Testis (tissue), 5 donors: Measurements from ENCODE around the gene DCLRE1B. TPM values are rescaled to one million over a fixed set of nuclear protein-coding genes. Genes with fewer than 3 reads are reported as not detected.

Experiments
- DNase-seq: peaks from one replicate; pipeline ENCODE4 v3.0.0-alpha.2; 2019
- H3K27ac ChIP-seq, 2 donors: fragments of 200-600 bp; sonication (generic); one replicate each; pipeline ENCODE4 v1.5.1; 2019
- H3K27me3 ChIP-seq: fragments of 200-600 bp; sonication (generic); one replicate; pipeline ENCODE4 v1.5.1; 2019
- H3K36me3 ChIP-seq: fragments of 200-600 bp; sonication (generic); one replicate; pipeline ENCODE4 v1.5.1; 2017; ENCODE audit warnings: low read depth; ENCODE audit errors: missing control alignments
- H3K4me1 ChIP-seq: fragments of 200-600 bp; sonication (generic); one replicate; pipeline ENCODE4 v1.5.1; 2019
- H3K4me3 ChIP-seq, 2 donors: fragments of 200-600 bp; sonication (generic); one replicate each; pipeline ENCODE4 v1.5.1; 2017 to 2019
- H3K9me3 ChIP-seq: fragments of 200-600 bp; sonication (generic); one replicate; pipeline ENCODE4 v1.5.1; 2017
- POLR2A ChIP-seq: fragments of 450-650 bp; IDR thresholded peaks from one replicate; pipeline ENCODE4 v1.6.1; 2017; ENCODE audit warnings: antibody characterized with exemption, mild to moderate bottlenecking, moderate library complexity
- WGBS, 2 donors: methylation state at CpG; one replicate each; pipeline ENCODE4 v1.1.5; 2018; 5-methylcytosine and 5-hydroxymethylcytosine counted together
- intact Hi-C: fragments of 100-400 bp; cut with DNase I; formaldehyde crosslinking; loops from one replicate; pipeline ENCODE4 v1.15.1; 2023; ENCODE audit warnings: low total_unique reads
- long read RNA-seq, 2 donors: transcript quantifications; one replicate each; lab custom pipeline, GENCODE V29; 2026
- polyA plus RNA-seq: library from polyadenylated mRNA; stranded (reverse); fragments of 350-450 nt; fragmentation: Illumina TruSeq; extraction: RNeasy Lipid Tissue Mini Kit (QIAGEN cat#74804); gene quantifications from one replicate; pipeline ENCODE4 v1.2.3, GENCODE V29; 2014; ENCODE audit warnings: low read depth, low replicate concordance; ENCODE audit not compliant: insufficient read depth
- total RNA-seq, 2 donors: library from RNA; depleted of rRNA; stranded (reverse); fragments of >200 nt; gene quantifications; one replicate each; pipeline ENCODE4 v1.2.3, GENCODE V29; 2016
- TF ChIP-seq, protein P1 (sequence below), 3 experiments: fragments of 450-650 bp in 2 of 3; fragments of 200-600 bp in 1 of 3; sonication (generic) in 1 of 3; IDR thresholded peaks; one replicate each; pipeline ENCODE4 v1.5.1; 2016 to 2019; ENCODE audit warnings: antibody characterized with exemption in 3 of 3, mild to moderate bottlenecking in 2 of 3, moderate library complexity in 1 of 3

DCLRE1B gene
- total RNA-seq (1 to 10 TPM; 7.7 to 8.3 TPM), polyA plus RNA-seq (6.7 TPM)
- long read RNA-seq, donor 1, partial matches to known transcripts = 0 of 3 reads
- long read RNA-seq, donor 1, other reads (novel, unspliced or antisense) = 0 of 3 reads
- long read RNA-seq, donor 2, partial matches to known transcripts = 0 of 1 reads
- long read RNA-seq, donor 2, other reads (novel, unspliced or antisense) = 0 of 1 reads

GRCh38 chr1:113904674-113905434 lies at the start of gene DCLRE1B, which contains the start of gene AP4B1:
Gene DCLRE1B, plus strand, starts transcription at chr1:113905326. Its CDS starts 261 bp downstream, at chr1:113905587.
Gene AP4B1, minus strand, starts transcription at chr1:113904799. Its CDS starts 82 bp downstream, at chr1:113904717.
- Histone ChIP-seq H3K4me3 (peak within 1 kb of the TSS; percentile 77 to 82), H3K27me3 (no peaks in the 10 kb centered on the region), H3K36me3 (no peaks in the 10 kb centered on the region), H3K27ac (peak within 1 kb of the TSS; percentile 69 to 90), H3K4me1 (peaks cover 9% of the 10 kb centered on the region), H3K9me3 (no peaks in the 10 kb centered on the region)
- 0 to 1% methylated on average over 62 to 67 of the region's 67 CpGs for WGBS, 2 donors
- peak; percentile 99 for DNase-seq
- intact Hi-C loops = loop anchor here (2.0 kb wide), 1 partner anchor 24 kb away; the partner anchor contains the start of gene HIPK1
- no peak for TF ChIP-seq POLR2A
- TF ChIP-seq, protein P1, sequence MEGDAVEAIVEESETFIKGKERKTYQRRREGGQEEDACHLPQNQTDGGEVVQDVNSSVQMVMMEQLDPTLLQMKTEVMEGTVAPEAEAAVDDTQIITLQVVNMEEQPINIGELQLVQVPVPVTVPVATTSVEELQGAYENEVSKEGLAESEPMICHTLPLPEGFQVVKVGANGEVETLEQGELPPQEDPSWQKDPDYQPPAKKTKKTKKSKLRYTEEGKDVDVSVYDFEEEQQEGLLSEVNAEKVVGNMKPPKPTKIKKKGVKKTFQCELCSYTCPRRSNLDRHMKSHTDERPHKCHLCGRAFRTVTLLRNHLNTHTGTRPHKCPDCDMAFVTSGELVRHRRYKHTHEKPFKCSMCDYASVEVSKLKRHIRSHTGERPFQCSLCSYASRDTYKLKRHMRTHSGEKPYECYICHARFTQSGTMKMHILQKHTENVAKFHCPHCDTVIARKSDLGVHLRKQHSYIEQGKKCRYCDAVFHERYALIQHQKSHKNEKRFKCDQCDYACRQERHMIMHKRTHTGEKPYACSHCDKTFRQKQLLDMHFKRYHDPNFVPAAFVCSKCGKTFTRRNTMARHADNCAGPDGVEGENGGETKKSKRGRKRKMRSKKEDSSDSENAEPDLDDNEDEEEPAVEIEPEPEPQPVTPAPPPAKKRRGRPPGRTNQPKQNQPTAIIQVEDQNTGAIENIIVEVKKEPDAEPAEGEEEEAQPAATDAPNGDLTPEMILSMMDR (IDR thresholded peaks at IDR 0.05) = peak; percentile 48 to 76 (median 67)

DNA sequence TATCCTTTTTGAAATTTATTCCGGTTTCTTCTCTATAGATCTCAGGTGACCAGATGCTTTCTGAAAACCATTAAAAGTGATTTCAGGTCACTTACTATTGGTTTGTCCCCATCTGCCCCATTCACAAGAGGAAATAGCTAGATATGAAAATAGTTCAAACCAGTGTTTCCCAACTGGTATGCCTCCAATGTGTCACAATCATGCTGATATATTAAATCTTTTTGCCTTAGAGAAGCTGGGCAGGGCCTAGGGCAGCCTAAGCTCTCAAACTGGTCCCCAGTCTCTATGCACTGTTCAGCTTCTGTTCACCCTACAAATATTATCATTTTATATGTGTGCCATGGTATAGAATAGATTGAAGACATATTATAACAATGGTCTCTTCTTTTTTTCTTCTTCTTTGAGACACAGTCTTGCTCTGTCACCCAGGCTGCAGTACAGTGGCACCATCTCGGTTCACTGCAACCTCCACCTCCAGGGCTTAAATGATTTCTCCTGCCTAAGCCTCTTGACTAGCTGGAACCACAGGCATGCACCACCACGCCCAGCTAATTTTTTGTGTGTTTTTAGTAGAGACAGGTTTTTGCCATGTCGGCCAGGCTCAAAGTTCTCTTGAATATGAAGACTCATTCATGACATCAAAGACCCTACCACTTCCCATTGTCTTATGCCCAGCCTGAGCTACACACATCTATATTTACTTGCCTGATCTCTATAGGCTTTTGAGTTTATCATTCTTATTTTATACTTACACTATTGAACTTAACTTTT lies 49.3 kb upstream of the DCLRE1B start:
- H3K27me3 ChIP-seq = no peaks in the 10 kb centered on the region
- H3K4me1 ChIP-seq = no peaks in the 10 kb centered on the region
- H3K36me3 ChIP-seq = no peaks in the 10 kb centered on the region
- no peaks in the 10 kb centered on the region for H3K9me3 ChIP-seq
- intact Hi-C loops = no loop called here
- DNase-seq = no peak
- WGBS, 2 donors = 94 to 96% methylated on average over 4 of the region's 4 CpGs
- TF ChIP-seq, protein P1 (IDR thresholded peaks at IDR 0.05) = no peak
- no peak for TF ChIP-seq POLR2A
- H3K27ac ChIP-seq = no peak overlapping the region
- no peak overlapping the region for H3K4me3 ChIP-seq

- Histone ChIP-seq H3K27me3 (no peaks in the 10 kb centered on the region), H3K4me3 (no peak overlapping the region), H3K36me3 (no peaks in the 10 kb centered on the region), H3K4me1 (no peaks in the 10 kb centered on the region), H3K27ac (no peak overlapping the region), H3K9me3 (no peaks in the 10 kb centered on the region)
- DNase-seq = no peak
- TF ChIP-seq POLR2A = no peak
- TF ChIP-seq, protein P1 (IDR thresholded peaks at IDR 0.05) = no peak
- 94 to 98% methylated on average over 2 of the region's 2 CpGs for WGBS, 2 donors
- intact Hi-C loops = no loop called here
Measured at GRCh38 chr1:113856401-113856790, 48.7 kb upstream of the DCLRE1B start.

GRCh38 chr1:113857776-113858175 lies 47.4 kb upstream of the DCLRE1B start:
- Histone ChIP-seq H3K27ac (no peak overlapping the region), H3K4me1 (no peaks in the 10 kb centered on the region), H3K27me3 (no peaks in the 10 kb centered on the region), H3K4me3 (no peak overlapping the region), H3K36me3 (no peaks in the 10 kb centered on the region), H3K9me3 (no peaks in the 10 kb centered on the region)
- no peak for DNase-seq
- intact Hi-C loops = no loop called here
- WGBS, 2 donors = 75 to 87% methylated on average over 3 of the region's 3 CpGs
- TF ChIP-seq, protein P1 (IDR thresholded peaks at IDR 0.05) = no peak
- no peak for TF ChIP-seq POLR2A
